Measurements from ENCODE around the gene PUM1. TPM values are rescaled to one million over a fixed set of nuclear protein-coding genes. Genes with fewer than 3 reads are reported as not detected.
"Not testable (repeated sequence)": the region's sequence is repeated elsewhere in the genome, so short reads cannot be mapped to it uniquely, and the experiment has no call there.

PUM1 gene
- total RNA-seq, 2 donors from 2014 or later, result 80.3 to 120 TPM

DNA sequence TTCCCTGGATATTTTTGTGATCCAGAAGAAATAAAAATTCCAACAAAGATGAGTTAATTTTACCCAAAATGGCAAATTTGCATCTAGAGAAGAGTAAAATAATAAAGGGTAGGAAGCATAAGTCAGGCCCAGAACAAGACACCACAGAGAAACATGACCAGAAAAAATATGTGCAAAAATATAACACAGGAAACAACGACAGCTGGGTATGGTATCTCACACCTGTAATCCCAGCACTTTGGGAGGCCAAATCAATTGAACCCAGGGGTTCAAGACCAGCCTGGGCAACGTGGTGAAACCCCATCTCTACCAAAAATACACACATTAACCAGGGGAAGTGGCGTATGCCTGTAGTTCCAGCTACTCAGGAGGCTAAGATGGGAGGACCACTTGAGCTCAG is 117.2 kb downstream of the PUM1 start:
- H3K27me3 ChIP-seq (replicated peaks; ENCODE audit: insufficient read depth), result no peaks in the 10 kb centered on the region
- no peak overlapping the region for H3K27ac ChIP-seq
- intact Hi-C loops (cut with DNase I), result no loop called here
- no peak for DNase-seq (ENCODE audit: low spot score)
- H3K4me3 ChIP-seq, result no peak overlapping the region
- 90% methylated on average over 3 of the region's 3 CpGs for WGBS
- H3K9me3 ChIP-seq, result no peaks in the 10 kb centered on the region
- H3K36me3 ChIP-seq, result peaks cover 0 to 12% of the 10 kb centered on the region in 2 donors
- TF ChIP-seq POLR2A (IDR thresholded peaks at IDR 0.05) (no peak), POLR2AphosphoS5 (IDR thresholded peaks at IDR 0.05) (no peak)
- TF ChIP-seq, protein P1, sequence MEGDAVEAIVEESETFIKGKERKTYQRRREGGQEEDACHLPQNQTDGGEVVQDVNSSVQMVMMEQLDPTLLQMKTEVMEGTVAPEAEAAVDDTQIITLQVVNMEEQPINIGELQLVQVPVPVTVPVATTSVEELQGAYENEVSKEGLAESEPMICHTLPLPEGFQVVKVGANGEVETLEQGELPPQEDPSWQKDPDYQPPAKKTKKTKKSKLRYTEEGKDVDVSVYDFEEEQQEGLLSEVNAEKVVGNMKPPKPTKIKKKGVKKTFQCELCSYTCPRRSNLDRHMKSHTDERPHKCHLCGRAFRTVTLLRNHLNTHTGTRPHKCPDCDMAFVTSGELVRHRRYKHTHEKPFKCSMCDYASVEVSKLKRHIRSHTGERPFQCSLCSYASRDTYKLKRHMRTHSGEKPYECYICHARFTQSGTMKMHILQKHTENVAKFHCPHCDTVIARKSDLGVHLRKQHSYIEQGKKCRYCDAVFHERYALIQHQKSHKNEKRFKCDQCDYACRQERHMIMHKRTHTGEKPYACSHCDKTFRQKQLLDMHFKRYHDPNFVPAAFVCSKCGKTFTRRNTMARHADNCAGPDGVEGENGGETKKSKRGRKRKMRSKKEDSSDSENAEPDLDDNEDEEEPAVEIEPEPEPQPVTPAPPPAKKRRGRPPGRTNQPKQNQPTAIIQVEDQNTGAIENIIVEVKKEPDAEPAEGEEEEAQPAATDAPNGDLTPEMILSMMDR (IDR thresholded peaks at IDR 0.05), result no peak
- no peaks in the 10 kb centered on the region for H3K4me1 ChIP-seq (replicated peaks)

DNA sequence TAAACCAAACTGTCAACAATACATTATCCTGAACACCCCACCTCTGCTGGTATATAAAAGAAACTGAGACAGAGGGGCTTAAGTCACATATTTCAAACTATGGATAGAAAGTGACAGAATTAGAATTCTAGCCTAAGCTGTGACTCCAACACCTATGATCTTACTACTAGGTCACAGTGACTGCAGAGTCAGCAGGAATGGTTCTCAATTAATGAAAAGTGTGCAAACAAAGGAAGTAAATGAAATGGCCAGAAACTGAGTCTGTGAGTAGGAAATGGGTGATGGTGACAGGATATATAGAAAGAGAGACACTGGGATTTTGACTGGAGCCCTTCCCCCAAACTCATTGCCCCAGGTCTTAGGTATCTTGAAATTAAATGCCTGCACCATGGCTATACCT is 118.3 kb downstream of the PUM1 start:
- intact Hi-C loops (cut with DNase I), result no loop called here
- peaks cover 0 to 12% of the 10 kb centered on the region in 2 donors for H3K36me3 ChIP-seq
- no peaks in the 10 kb centered on the region for H3K4me1 ChIP-seq (replicated peaks)
- H3K9me3 ChIP-seq, result no peaks in the 10 kb centered on the region
- no peak overlapping the region for H3K4me3 ChIP-seq
- H3K27ac ChIP-seq, result no peak overlapping the region
- TF ChIP-seq, protein P1 (IDR thresholded peaks at IDR 0.05), result no peak
- TF ChIP-seq POLR2A (IDR thresholded peaks at IDR 0.05) (no peak), POLR2AphosphoS5 (IDR thresholded peaks at IDR 0.05) (no peak)
- DNase-seq (ENCODE audit: low spot score), result no peak
- H3K27me3 ChIP-seq (replicated peaks; ENCODE audit: insufficient read depth), result no peaks in the 10 kb centered on the region

DNA sequence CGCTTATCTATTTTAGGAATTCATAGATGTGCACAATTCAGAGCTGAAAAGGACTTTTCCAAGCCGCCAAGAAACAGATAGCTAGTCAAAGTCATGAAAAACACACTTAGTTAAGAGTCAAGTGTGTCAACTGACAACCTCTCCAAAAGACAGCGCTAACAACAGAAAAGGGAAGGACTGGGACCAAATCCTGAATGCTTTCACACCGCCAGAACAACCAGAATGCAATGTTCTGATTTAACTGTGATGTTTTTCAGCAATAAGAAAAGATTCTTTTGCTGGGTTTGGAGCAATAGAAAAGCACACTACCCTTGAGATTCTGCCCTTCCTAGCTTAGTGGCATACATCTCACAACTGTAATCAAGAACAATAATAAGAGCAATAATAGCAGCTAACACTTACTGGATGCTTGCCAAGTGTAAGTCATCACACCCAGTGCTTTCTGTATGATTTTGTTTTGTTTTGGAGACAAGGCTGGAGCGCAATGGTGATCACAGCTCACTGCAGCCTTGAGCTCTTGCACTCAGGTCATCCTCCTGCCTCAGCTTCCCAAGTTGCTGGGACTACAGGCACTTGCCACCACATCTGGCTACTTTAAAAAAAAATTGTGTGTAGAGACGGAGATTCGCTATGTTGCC is 123.1 kb downstream of the PUM1 start:
- Histone ChIP-seq H3K36me3 (peaks cover 3 to 12% of the 10 kb centered on the region in 2 donors), H3K4me3 (no peak overlapping the region), H3K27ac (no peak overlapping the region), H3K9me3 (no peaks in the 10 kb centered on the region), H3K27me3 (replicated peaks; ENCODE audit: insufficient read depth) (no peaks in the 10 kb centered on the region), H3K4me1 (replicated peaks) (no peaks in the 10 kb centered on the region)
- TF ChIP-seq, protein P1 (IDR thresholded peaks at IDR 0.05), result no peak
- TF ChIP-seq POLR2A (IDR thresholded peaks at IDR 0.05) (no peak), POLR2AphosphoS5 (IDR thresholded peaks at IDR 0.05) (no peak)
- 92% methylated on average over 7 of the region's 7 CpGs for WGBS
- intact Hi-C loops (cut with DNase I), result no loop called here
- no peak for DNase-seq (ENCODE audit: low spot score)

DNA sequence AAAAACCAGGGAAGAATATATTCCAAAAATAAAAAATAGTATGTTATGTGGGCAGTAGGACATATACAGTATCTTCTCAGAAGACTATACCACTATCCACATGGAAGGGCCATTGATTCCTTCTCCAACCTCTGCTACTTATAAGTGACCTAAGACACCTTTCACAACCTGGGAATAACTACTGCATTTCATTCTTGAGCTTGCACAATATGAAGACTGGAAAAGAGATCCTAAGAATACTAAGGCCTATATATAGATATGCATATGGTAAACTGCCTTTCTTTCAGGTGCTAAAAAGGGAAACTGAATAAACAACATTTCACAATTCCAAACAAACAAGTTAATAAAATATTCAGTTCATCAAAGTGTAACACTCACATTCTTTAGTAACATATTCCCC is 125.0 kb downstream of the PUM1 start:
- no peaks in the 10 kb centered on the region for H3K4me1 ChIP-seq (replicated peaks)
- no peaks in the 10 kb centered on the region for H3K27me3 ChIP-seq (replicated peaks; ENCODE audit: insufficient read depth)
- no peak overlapping the region for H3K27ac ChIP-seq
- TF ChIP-seq POLR2AphosphoS5 (IDR thresholded peaks at IDR 0.05) (no peak), POLR2A (IDR thresholded peaks at IDR 0.05) (no peak)
- TF ChIP-seq, protein P1 (IDR thresholded peaks at IDR 0.05), result no peak
- H3K36me3 ChIP-seq, result peaks cover 3 to 13% of the 10 kb centered on the region in 2 donors
- intact Hi-C loops (cut with DNase I), result no loop called here
- no peaks in the 10 kb centered on the region for H3K9me3 ChIP-seq
- H3K4me3 ChIP-seq, result no peak overlapping the region
- DNase-seq (ENCODE audit: low spot score), result no peak

DNA sequence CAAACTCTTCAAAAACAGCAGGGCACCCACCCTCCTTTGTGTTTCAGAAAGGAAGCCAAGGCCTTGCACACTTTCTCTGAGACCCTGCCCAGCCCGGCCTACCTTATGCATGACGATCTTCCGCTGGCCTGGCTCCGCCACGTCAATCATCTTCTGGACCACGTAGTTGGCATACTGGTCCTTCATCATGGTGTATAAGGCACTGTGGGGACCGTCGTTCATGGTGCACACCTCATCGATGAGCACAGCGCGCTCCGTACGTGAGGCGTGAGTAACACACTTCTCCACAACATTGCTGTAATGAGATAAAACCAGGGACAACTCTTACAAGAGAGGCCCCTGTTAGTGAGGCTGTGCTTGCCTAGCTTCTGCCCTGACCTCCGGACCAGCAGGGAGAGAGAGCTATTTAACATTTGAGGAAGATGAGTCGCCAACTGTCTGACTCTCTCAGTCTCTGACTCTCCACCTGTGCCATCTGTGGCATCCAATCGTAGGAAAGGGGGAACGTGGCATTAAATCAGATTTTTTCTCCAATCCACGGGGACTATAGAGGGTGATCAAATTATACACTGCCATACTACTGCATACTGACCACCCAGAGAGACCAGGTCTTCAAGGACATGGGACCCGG is 128.9 kb downstream of the PUM1 start:
- 92% methylated on average over 20 of the region's 20 CpGs for WGBS
- peaks cover 3 to 4% of the 10 kb centered on the region in 2 donors for H3K36me3 ChIP-seq

DNA sequence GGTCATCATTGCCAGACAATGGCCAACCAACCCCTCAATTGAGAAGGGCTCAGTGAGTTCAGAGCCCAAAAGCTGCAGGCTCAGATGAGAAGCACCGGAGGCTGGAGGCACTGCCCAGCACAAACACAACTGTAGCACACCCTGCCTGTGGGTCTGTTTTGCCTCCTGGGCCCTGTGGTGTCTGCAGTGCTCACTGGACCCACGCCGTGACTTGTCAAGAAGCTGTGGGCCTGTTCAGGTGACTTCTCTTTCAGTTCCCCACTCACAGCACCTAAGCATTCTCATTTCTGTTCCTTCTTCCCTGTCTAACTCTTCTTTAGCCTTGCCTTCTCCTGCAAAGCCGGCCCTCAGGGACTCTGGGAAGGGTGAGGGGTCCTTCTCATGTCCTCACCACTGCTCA is 129.8 kb downstream of the PUM1 start:
- not testable (repeated sequence) for H3K36me3 ChIP-seq; H3K9me3 ChIP-seq; DNase-seq (ENCODE audit: low spot score); H3K4me1 ChIP-seq (replicated peaks); H3K27me3 ChIP-seq (replicated peaks; ENCODE audit: insufficient read depth); H3K27ac ChIP-seq; H3K4me3 ChIP-seq
- intact Hi-C loops (cut with DNase I), result loop anchor here (10.0 kb wide), 1 partner anchor 129 kb away; the partner anchor contains the start of gene PUM1
- WGBS, result no CpG with 5 or more reads among the region's 4 CpGs

More for the DNA sequence above, 128.9 kb downstream of the PUM1 start:
- Histone ChIP-seq H3K4me1 (replicated peaks) (no peaks in the 10 kb centered on the region), H3K27me3 (replicated peaks; ENCODE audit: insufficient read depth) (no peaks in the 10 kb centered on the region), H3K4me3 (no peak overlapping the region), H3K9me3 (no peaks in the 10 kb centered on the region), H3K27ac (no peak overlapping the region)
- intact Hi-C loops (cut with DNase I), result loop anchor here (10.0 kb wide), 1 partner anchor 128 kb away; the partner anchor contains the start of gene PUM1
- DNase-seq (ENCODE audit: low spot score), result no peak
- TF ChIP-seq POLR2A (IDR thresholded peaks at IDR 0.05) (no peak), POLR2AphosphoS5 (IDR thresholded peaks at IDR 0.05) (no peak)
- TF ChIP-seq, protein P1 (IDR thresholded peaks at IDR 0.05), result no peak

All from prostate gland (tissue), 2 donors.